ENCODE data around the gene RPN2. TPM values are rescaled to one million over a fixed set of nuclear protein-coding genes. Genes with fewer than 3 reads are reported as not detected.

Gene RPN2
- total and polyA plus RNA-seq, 9 of the 15 experiments (the other 6 are each of a cell fraction or from before 2014, with no cell fraction given) = 168 to 548 (median 325) TPM

DNA sequence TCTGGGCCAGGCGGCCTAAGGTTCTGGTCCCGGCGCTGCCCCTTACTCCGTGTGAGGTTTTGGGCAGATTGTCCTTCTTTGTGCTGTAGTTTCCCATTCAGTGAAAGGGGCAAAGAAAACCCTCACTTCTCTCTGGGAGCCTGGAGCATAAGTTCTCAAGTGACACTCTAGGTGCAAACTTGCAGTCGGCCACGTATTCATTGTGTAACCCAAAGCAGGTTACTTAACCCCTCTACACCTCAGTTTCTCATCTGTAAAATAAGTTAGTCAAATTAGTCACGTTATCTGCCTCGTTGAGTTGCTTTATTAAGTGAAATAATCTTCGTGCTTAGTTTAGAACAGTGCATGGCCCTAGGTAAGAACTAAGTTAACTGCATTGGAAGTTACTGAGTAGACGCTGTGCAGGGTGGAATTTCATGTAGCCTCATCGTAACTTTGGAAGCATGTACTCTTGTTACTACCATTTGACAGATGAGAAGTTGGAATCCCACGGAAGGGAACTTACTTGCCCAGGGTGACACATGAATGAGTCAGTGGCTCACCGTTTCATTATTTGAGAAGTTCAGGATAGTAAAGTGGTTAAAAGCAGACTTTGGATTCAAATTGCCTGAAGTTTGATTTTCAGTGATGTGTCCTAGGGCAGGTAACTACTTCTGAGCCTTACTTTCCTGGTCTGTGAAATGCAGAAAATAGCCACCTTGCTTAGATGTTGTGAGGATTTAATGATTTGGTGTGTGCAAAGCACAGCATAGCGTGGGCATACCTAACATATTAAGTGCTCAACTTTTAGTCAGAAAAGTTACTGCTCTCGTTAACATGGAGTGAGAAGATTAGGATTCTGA lies 774 bp downstream of the RPN2 start (continued):
- TF ChIP-seq JUND (IDR thresholded peaks at IDR 0.05; ENCODE audit: borderline replicate concordance, low read depth, low read length) (0 out of 2 replicates have a peak, but pooled peaks have one; percentile 37), JUND (tag; IDR thresholded peaks at IDR 0.05; ENCODE audit: borderline replicate concordance, low read depth, low read length) (no peak), FOSL1 (tag; conservative IDR thresholded peaks at IDR 0.05) (peak; percentile 83), JUN (IDR thresholded peaks at IDR 0.05; ENCODE audit: borderline replicate concordance, low read depth, low read length) (peak; percentile 52; the same call in 1 of the 2 replicates), JUN (CRISPR knock-in tag; IDR thresholded peaks at IDR 0.05; ENCODE audit: borderline replicate concordance) (no peak), FOXM1 (IDR thresholded peaks at IDR 0.05; ENCODE audit: low read depth) (no peak), FOXM1 (CRISPR knock-in tag; IDR thresholded peaks at IDR 0.05; ENCODE audit: low read depth) (no peak), ZFP91 (CRISPR knock-in tag; IDR thresholded peaks at IDR 0.05) (no peak), ZNF24 (IDR thresholded peaks at IDR 0.05) (no peak), MIER1 (IDR thresholded peaks at IDR 0.05; ENCODE audit: low read depth) (no peak), RAD51 (IDR thresholded peaks at IDR 0.05; ENCODE audit: borderline replicate concordance, low read depth) (no peak), CEBPG (CRISPR knock-in tag; IDR thresholded peaks at IDR 0.05) (peak; percentile 13; the same call in 1 of the 2 replicates), CEBPG (tag; conservative IDR thresholded peaks at IDR 0.05 in 1 of 2, IDR thresholded peaks at IDR 0.05 in 1 of 2) (peak in 1 of 2 experiments; percentile 38; a peak in 1 of 4 replicates), HDAC2 (IDR thresholded peaks at IDR 0.05) (no peak), FOXK2 (conservative IDR thresholded peaks at IDR 0.05 in 1 of 2, IDR thresholded peaks at IDR 0.05 in 1 of 2; ENCODE audit: low read depth in 2 of 2) (0 out of 4 replicates have a peak, but pooled peaks of 1 of the 2 experiments have one; percentile 26), NR2C2 (CRISPR knock-in tag; IDR thresholded peaks at IDR 0.05) (no peak; the same call in 1 of the 2 replicates), NR2C2 (tag; IDR thresholded peaks at IDR 0.05) (0 out of 2 replicates have a peak, but pooled peaks have one; percentile 0)
- TF ChIP-seq, protein P1, sequence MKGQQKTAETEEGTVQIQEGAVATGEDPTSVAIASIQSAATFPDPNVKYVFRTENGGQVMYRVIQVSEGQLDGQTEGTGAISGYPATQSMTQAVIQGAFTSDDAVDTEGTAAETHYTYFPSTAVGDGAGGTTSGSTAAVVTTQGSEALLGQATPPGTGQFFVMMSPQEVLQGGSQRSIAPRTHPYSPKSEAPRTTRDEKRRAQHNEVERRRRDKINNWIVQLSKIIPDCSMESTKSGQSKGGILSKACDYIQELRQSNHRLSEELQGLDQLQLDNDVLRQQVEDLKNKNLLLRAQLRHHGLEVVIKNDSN (CRISPR knock-in tag; IDR thresholded peaks at IDR 0.05) = peak; percentile 31; the same call in 1 of the 2 replicates
- TF ChIP-seq, protein P2, sequence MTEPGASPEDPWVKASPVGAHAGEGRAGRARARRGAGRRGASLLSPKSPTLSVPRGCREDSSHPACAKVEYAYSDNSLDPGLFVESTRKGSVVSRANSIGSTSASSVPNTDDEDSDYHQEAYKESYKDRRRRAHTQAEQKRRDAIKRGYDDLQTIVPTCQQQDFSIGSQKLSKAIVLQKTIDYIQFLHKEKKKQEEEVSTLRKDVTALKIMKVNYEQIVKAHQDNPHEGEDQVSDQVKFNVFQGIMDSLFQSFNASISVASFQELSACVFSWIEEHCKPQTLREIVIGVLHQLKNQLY (CRISPR knock-in tag; conservative IDR thresholded peaks at IDR 0.05) = no peak
- TF ChIP-seq, protein P3, sequence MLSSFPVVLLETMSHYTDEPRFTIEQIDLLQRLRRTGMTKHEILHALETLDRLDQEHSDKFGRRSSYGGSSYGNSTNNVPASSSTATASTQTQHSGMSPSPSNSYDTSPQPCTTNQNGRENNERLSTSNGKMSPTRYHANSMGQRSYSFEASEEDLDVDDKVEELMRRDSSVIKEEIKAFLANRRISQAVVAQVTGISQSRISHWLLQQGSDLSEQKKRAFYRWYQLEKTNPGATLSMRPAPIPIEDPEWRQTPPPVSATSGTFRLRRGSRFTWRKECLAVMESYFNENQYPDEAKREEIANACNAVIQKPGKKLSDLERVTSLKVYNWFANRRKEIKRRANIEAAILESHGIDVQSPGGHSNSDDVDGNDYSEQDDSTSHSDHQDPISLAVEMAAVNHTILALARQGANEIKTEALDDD (IDR thresholded peaks at IDR 0.05) = peak; percentile 60
